ENCODE results near the gene PSORS1C2. TPM values are rescaled to one million over a fixed set of nuclear protein-coding genes. Genes with fewer than 3 reads are reported as not detected.
"Not testable (repeated sequence)": the region's sequence is repeated elsewhere in the genome, so short reads cannot be mapped to it uniquely, and the experiment has no call there.

Gene PSORS1C2
- total RNA-seq, 1 donor from 2014 or later, result not detected

DNA sequence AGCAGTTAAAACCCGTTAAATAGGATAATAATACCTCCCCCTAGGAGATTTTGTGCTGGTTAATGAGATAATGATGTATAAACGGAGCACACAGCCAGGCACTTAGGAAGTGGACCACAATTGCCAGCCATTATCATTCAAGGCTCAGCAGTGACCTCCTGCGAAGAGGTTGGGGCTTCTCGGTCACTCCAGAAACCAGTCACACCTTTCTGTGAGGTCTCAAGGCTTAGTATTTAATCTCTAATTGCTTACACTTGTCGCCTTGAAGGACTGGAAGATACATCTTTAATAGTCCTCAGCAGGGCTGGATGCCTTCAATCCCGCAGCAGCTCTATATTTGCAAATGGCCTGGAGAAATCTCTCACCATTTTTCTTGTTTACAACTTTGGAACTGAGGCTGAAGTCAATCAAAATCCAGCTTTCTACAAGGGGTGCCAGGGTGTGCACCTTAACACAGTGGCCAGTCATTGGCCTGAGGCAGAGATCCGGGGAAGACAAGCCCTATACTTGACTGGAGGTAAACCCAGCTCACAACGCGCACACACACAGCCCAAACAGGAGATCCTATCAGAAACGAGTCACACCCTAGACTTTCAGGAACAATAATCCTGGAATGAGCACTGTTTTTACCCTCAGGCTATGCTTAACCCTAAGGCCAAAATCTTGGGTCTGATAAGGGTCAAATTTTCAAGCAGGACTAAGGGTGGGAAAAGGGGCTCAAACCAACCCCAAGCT is 30.4 kb upstream of the PSORS1C2 start:
- no peak overlapping the region for H3K4me2 ChIP-seq (ENCODE audit: low read length)
- no peaks in the 10 kb centered on the region for H3K4me1 ChIP-seq (ENCODE audit: insufficient read depth, low read length)
- no peak overlapping the region for H3K9ac ChIP-seq (ENCODE audit: low read length)
- no peak overlapping the region for H2AFZ ChIP-seq (ENCODE audit: low read depth, low read length)
- no peak overlapping the region for H3K4me3 ChIP-seq (ENCODE audit: insufficient read depth, low read depth, low read length)
- Mint-ChIP-seq H3K27ac (ENCODE audit: unreplicated experiment) (no peak overlapping the region), H3K9me3 (ENCODE audit: unreplicated experiment) (no peaks in the 10 kb centered on the region), H3K4me3 (ENCODE audit: unreplicated experiment) (no peak overlapping the region), H3K4me1 (ENCODE audit: low read depth, unreplicated experiment) (peaks cover 8% of the 10 kb centered on the region), H3K36me3 (ENCODE audit: low read depth, unreplicated experiment) (peaks cover 2% of the 10 kb centered on the region), H3K27me3 (ENCODE audit: low read depth, unreplicated experiment) (peaks cover 26% of the 10 kb centered on the region)
- TF ChIP-seq, protein P1, sequence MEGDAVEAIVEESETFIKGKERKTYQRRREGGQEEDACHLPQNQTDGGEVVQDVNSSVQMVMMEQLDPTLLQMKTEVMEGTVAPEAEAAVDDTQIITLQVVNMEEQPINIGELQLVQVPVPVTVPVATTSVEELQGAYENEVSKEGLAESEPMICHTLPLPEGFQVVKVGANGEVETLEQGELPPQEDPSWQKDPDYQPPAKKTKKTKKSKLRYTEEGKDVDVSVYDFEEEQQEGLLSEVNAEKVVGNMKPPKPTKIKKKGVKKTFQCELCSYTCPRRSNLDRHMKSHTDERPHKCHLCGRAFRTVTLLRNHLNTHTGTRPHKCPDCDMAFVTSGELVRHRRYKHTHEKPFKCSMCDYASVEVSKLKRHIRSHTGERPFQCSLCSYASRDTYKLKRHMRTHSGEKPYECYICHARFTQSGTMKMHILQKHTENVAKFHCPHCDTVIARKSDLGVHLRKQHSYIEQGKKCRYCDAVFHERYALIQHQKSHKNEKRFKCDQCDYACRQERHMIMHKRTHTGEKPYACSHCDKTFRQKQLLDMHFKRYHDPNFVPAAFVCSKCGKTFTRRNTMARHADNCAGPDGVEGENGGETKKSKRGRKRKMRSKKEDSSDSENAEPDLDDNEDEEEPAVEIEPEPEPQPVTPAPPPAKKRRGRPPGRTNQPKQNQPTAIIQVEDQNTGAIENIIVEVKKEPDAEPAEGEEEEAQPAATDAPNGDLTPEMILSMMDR (IDR thresholded peaks at IDR 0.05; ENCODE audit: insufficient read depth, low read depth, low read length), result no peak
- no peak for TF ChIP-seq EZH2 (IDR thresholded peaks at IDR 0.05; ENCODE audit: insufficient read depth, low read length)
- no peaks in the 10 kb centered on the region for H3K27me3 ChIP-seq (ENCODE audit: insufficient read depth, low read length)
- DNase-seq (ENCODE audit: low read depth) (no peak), FAIRE-seq (no peak)
- no peaks in the 10 kb centered on the region for H4K20me1 ChIP-seq (ENCODE audit: insufficient read depth, low read length)
- no peak overlapping the region for H3K27ac ChIP-seq (ENCODE audit: low read depth, low read length)
- no peaks in the 10 kb centered on the region for H3K9me3 ChIP-seq (ENCODE audit: insufficient read depth, low read depth, low read length)
- H3K36me3 ChIP-seq (ENCODE audit: insufficient read depth, low read length), result no peaks in the 10 kb centered on the region
- no peaks in the 10 kb centered on the region for H3K79me2 ChIP-seq (ENCODE audit: insufficient read depth, low read length)

DNA sequence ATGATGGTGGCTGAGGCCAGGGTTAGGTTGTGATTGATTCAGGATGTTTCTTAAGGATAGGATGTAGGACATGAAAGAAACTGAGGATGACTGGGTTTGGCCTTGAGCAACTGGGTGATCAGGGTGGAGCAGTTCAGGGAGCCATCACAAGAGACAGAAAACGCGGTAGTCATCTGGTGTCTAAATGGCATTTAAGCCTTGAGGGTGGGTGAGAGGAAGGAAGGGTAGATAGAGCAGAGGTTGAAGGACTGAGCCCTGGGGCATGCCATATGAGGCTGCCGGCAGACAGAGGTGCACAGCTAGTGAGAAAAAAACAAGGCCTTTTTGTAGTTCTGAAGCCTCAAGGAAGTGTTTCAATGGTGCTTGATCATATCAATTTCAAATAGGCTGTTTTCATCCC is 29.7 kb upstream of the PSORS1C2 start:
- no peak for DNase-seq (ENCODE audit: low read depth)
- Mint-ChIP-seq H3K4me1 (ENCODE audit: low read depth, unreplicated experiment) (peaks cover 5% of the 10 kb centered on the region), H3K4me3 (ENCODE audit: unreplicated experiment) (no peak overlapping the region), H3K36me3 (ENCODE audit: low read depth, unreplicated experiment) (peaks cover 5% of the 10 kb centered on the region), H3K9me3 (ENCODE audit: unreplicated experiment) (no peaks in the 10 kb centered on the region), H3K27ac (ENCODE audit: unreplicated experiment) (peak overlapping the region; percentile 58), H3K27me3 (ENCODE audit: low read depth, unreplicated experiment) (peaks cover 27% of the 10 kb centered on the region)
- H3K9me3 ChIP-seq (ENCODE audit: insufficient read depth, low read depth, low read length), result no peaks in the 10 kb centered on the region
- H3K9ac ChIP-seq (ENCODE audit: low read length), result no peak overlapping the region
- H2AFZ ChIP-seq (ENCODE audit: low read depth, low read length), result no peak overlapping the region
- H3K4me1 ChIP-seq (ENCODE audit: insufficient read depth, low read length), result no peaks in the 10 kb centered on the region
- FAIRE-seq, result no peak
- H3K27me3 ChIP-seq (ENCODE audit: insufficient read depth, low read length), result no peaks in the 10 kb centered on the region
- no peak overlapping the region for H3K4me2 ChIP-seq (ENCODE audit: low read length)
- TF ChIP-seq, protein P1 (IDR thresholded peaks at IDR 0.05; ENCODE audit: insufficient read depth, low read depth, low read length), result no peak
- TF ChIP-seq EZH2 (IDR thresholded peaks at IDR 0.05; ENCODE audit: insufficient read depth, low read length), result no peak
- H3K79me2 ChIP-seq (ENCODE audit: insufficient read depth, low read length), result no peaks in the 10 kb centered on the region
- H4K20me1 ChIP-seq (ENCODE audit: insufficient read depth, low read length), result no peaks in the 10 kb centered on the region
- H3K36me3 ChIP-seq (ENCODE audit: insufficient read depth, low read length), result no peaks in the 10 kb centered on the region
- no peak overlapping the region for H3K4me3 ChIP-seq (ENCODE audit: insufficient read depth, low read depth, low read length)
- H3K27ac ChIP-seq (ENCODE audit: low read depth, low read length), result no peak overlapping the region

DNA sequence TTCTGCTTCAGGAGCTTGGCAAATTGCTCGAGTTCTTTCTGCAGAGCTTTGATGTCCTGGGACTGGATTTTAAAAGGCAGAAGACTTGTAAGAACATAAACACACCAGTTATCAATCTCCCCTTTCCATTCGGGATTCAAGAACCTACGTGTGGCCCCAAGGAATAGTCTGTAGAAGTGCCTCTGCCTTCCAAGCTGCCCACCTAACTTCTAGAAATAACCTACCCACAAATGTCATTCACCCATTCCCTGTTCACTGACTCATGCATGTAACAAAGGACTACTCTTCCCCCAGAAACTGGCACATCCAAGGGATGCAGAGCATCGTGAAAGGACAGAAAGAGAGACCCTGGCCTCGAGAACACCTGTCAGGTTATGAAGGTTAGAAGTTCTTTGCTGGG is 27.1 kb upstream of the PSORS1C2 start:
- FAIRE-seq (no peak), DNase-seq (ENCODE audit: low read depth) (no peak)
- Histone ChIP-seq H3K4me3 (ENCODE audit: insufficient read depth, low read depth, low read length) (no peak overlapping the region), H3K9ac (ENCODE audit: low read length) (no peak overlapping the region), H3K79me2 (ENCODE audit: insufficient read depth, low read length) (no peaks in the 10 kb centered on the region), H3K27ac (ENCODE audit: low read depth, low read length) (no peak overlapping the region), H3K9me3 (ENCODE audit: insufficient read depth, low read depth, low read length) (no peaks in the 10 kb centered on the region), H3K4me2 (ENCODE audit: low read length) (no peak overlapping the region), H3K4me1 (ENCODE audit: insufficient read depth, low read length) (no peaks in the 10 kb centered on the region), H2AFZ (ENCODE audit: low read depth, low read length) (no peak overlapping the region), H3K27me3 (ENCODE audit: insufficient read depth, low read length) (no peaks in the 10 kb centered on the region), H4K20me1 (ENCODE audit: insufficient read depth, low read length) (no peaks in the 10 kb centered on the region), H3K36me3 (ENCODE audit: insufficient read depth, low read length) (no peaks in the 10 kb centered on the region)
- Mint-ChIP-seq H3K27ac (ENCODE audit: unreplicated experiment) (no peak overlapping the region), H3K27me3 (ENCODE audit: low read depth, unreplicated experiment) (peaks cover 25% of the 10 kb centered on the region), H3K4me3 (ENCODE audit: unreplicated experiment) (no peak overlapping the region), H3K36me3 (ENCODE audit: low read depth, unreplicated experiment) (peaks cover 3% of the 10 kb centered on the region), H3K4me1 (ENCODE audit: low read depth, unreplicated experiment) (no peaks in the 10 kb centered on the region), H3K9me3 (ENCODE audit: unreplicated experiment) (no peaks in the 10 kb centered on the region)
- no peak for TF ChIP-seq EZH2 (IDR thresholded peaks at IDR 0.05; ENCODE audit: insufficient read depth, low read length)
- TF ChIP-seq, protein P1 (IDR thresholded peaks at IDR 0.05; ENCODE audit: insufficient read depth, low read depth, low read length), result no peak

DNA sequence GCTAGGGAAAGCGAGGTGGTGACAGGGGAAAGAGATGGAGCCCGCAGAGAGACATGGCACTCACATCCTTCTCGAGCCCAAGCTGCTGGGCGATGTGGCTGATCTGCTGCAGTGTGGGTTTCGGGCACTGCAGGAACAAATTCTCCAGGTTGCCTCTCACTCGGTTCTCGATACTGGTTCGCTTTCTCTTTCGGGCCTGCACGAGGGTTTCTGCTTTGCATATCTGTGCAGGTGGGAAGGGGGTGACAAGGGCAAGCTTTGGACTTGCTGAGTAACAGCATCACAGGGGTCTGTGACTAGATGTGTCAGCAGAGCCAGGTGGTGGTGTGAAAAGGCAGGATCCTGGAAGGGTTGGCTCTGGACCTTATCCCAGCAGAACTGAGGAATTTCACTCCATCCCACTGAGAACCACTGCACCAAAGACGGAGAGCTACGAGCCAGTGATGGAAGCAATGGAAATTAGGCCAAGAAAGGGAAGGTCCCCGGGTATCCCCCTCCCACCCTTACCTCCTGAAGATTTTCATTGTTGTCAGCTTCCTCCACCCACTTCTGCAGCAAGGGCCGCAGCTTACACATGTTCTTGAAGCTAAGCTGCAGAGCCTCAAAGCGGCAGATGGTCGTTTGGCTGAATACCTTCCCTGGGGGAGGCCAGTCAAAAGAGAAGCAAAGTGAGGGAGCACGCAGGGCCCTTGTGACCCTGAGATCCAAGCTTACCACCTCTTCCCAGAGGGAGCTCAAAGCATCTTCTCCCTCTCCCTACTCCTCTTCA is 26.4 kb upstream of the PSORS1C2 start:
- H3K27ac ChIP-seq (ENCODE audit: low read depth, low read length); H3K9me3 ChIP-seq (ENCODE audit: insufficient read depth, low read depth, low read length); H3K27ac Mint-ChIP-seq (ENCODE audit: unreplicated experiment); H3K27me3 ChIP-seq (ENCODE audit: insufficient read depth, low read length); H3K4me2 ChIP-seq (ENCODE audit: low read length); H3K4me3 Mint-ChIP-seq (ENCODE audit: unreplicated experiment); H3K36me3 ChIP-seq (ENCODE audit: insufficient read depth, low read length); H4K20me1 ChIP-seq (ENCODE audit: insufficient read depth, low read length); H3K4me1 ChIP-seq (ENCODE audit: insufficient read depth, low read length); H3K9ac ChIP-seq (ENCODE audit: low read length); FAIRE-seq; H3K4me3 ChIP-seq (ENCODE audit: insufficient read depth, low read depth, low read length); DNase-seq (ENCODE audit: low read depth); H3K9me3 Mint-ChIP-seq (ENCODE audit: unreplicated experiment); H3K36me3 Mint-ChIP-seq (ENCODE audit: low read depth, unreplicated experiment); H3K79me2 ChIP-seq (ENCODE audit: insufficient read depth, low read length); H3K4me1 Mint-ChIP-seq (ENCODE audit: low read depth, unreplicated experiment); H2AFZ ChIP-seq (ENCODE audit: low read depth, low read length): not testable (repeated sequence)
- H3K27me3 Mint-ChIP-seq (ENCODE audit: low read depth, unreplicated experiment), result peaks cover 24% of the 10 kb centered on the region

Measured in astrocyte (in vitro differentiated cells and primary cell).